Caco-2 (cell line): ENCODE measurements around the gene FBXL4. TPM values are rescaled to one million over a fixed set of nuclear protein-coding genes. Genes with fewer than 3 reads are reported as not detected.
"Not testable (repeated sequence)": the region's sequence is repeated elsewhere in the genome, so short reads cannot be mapped to it uniquely, and the experiment has no call there.

ENCODE experiments used
- BruUV-seq: library from RNA; stranded (reverse); fragments of 400-500 nt; replicated peaks from 2 replicates; lab custom pipeline; 2021; lab: Mats Ljungman, UMichigan
- CTCF ChIA-PET: fragments of 300-600 bp; sonication (Branson Sonifier 250); formaldehyde crosslinking; loops from one replicate; lab custom pipeline; 2022; ENCODE audit warnings: antibody characterized with exemption; lab: Charles Lee
- POLR2A ChIA-PET: fragments of 300-600 bp; sonication (Branson Sonifier 250); formaldehyde crosslinking; loops from one replicate; lab custom pipeline; 2022; ENCODE audit warnings: antibody characterized with exemption; lab: Charles Lee
- DNase-seq, 2 experiments: peaks; one replicate each; pipeline versions ENCODE4 v3.0.0 to v3.0.0-alpha.2; 2020 to 2022
- H3K27me3 ChIP-seq: replicated peaks from 2 replicates; pipeline ENCODE4 v1.6.0; 2011; ENCODE audit warnings: low read length; ENCODE audit not compliant: control insufficient read depth, insufficient read depth
- H3K36me3 ChIP-seq: 2 replicates; pipeline ENCODE4 v1.5.1; 2011; ENCODE audit warnings: low read length; ENCODE audit not compliant: control insufficient read depth, insufficient read depth
- H3K4me1 ChIP-seq: fragments of 250-450 bp; sonication (Bioruptor Pico); 2 replicates; pipeline ENCODE4 v1.5.1; 2020; ENCODE audit warnings: mild to moderate bottlenecking
- H3K4me3 ChIP-seq: 2 replicates; pipeline ENCODE4 v1.5.1; 2011; ENCODE audit warnings: low read depth, mild to moderate bottlenecking, control low read depth, low read length
- H3K9me3 ChIP-seq: fragments of 250-450 bp; sonication (Bioruptor Pico); 2 replicates; pipeline ENCODE4 v1.5.1; 2020; ENCODE audit warnings: mild to moderate bottlenecking, moderate library complexity
- H3K27ac Mint-ChIP-seq: one replicate; pipeline ENCODE4 v1.8.0; 2022; ENCODE audit warnings: mixed read lengths; ENCODE audit not compliant: unreplicated experiment
- H3K27me3 Mint-ChIP-seq: one replicate; pipeline ENCODE4 v1.8.0; 2022; ENCODE audit warnings: mixed read lengths; ENCODE audit not compliant: insufficient read depth, unreplicated experiment
- H3K36me3 Mint-ChIP-seq: one replicate; pipeline ENCODE4 v1.8.0; 2022; ENCODE audit warnings: mild to moderate bottlenecking, mixed read lengths; ENCODE audit not compliant: insufficient read depth, unreplicated experiment
- H3K4me1 Mint-ChIP-seq: one replicate; pipeline ENCODE4 v1.8.0; 2022; ENCODE audit warnings: low read depth, mixed read lengths; ENCODE audit not compliant: unreplicated experiment
- H3K4me3 Mint-ChIP-seq: one replicate; pipeline ENCODE4 v1.8.0; 2022; ENCODE audit warnings: mild to moderate bottlenecking, moderate library complexity, mixed read lengths; ENCODE audit not compliant: unreplicated experiment
- H3K9me3 Mint-ChIP-seq: one replicate; pipeline ENCODE4 v1.8.0; 2022; ENCODE audit warnings: mixed read lengths; ENCODE audit not compliant: unreplicated experiment
- CTCF ChIP-seq, 2 experiments: fragments of 200-600 bp in 1 of 2; IDR thresholded peaks; 1 replicate in 1 of 2; 2 replicates in 1 of 2; pipeline versions ENCODE4 v1.5.1 to v1.8.0; 2011 to 2022; ENCODE audit warnings: antibody characterized with exemption in 1 of 2, control low read depth in 1 of 2, inconsistent platforms in 1 of 2, low read depth in 1 of 2, low read length in 1 of 2, mild to moderate bottlenecking in 1 of 2, moderate library complexity in 1 of 2; ENCODE audit not compliant: insufficient read depth in 1 of 2, severe bottlenecking in 1 of 2, unreplicated experiment in 1 of 2
- intact Hi-C: fragments of 100-400 bp; cut with micrococcal nuclease; formaldehyde crosslinking; loops from one replicate; pipeline ENCODE4 v1.10.0; 2022; ENCODE audit not compliant: unreplicated experiment
- total RNA-seq: library from RNA; stranded (reverse); gene quantifications from 2 replicates; pipeline ENCODE4 v1.2.3, GENCODE V29; 2022

The FBXL4 gene
- total RNA-seq, 1 experiment from 2014 or later = 5.9 TPM

DNA sequence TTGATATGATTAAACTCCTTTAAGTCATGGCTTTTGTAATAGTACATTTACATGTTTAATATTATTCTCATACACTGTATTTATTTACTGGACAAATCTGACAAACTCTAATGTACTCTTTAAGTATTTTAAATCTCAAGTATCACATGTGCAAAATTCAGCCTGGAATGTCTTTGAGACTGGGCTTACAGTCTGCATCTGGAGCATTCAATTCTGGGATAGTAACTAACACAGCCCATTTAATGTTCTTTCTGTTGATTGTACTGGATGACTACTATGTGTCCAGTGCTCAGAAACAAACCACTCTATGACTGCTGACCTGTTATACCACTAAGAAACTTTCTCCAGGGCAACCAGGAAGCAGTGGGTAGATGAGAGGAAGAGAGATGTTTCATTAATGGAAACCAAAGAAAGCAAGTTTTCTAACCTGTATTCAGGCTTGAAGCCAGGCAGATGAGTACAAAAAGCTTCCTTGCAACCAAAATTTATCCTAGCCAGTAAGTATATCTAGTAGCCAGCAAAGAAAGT, 26.8 kb downstream of the FBXL4 start:
- no peak for TF ChIP-seq CTCF (IDR thresholded peaks at IDR 0.05; ENCODE audit: insufficient read depth in 1 of 2, low read depth in 1 of 2, low read length in 1 of 2, severe bottlenecking in 1 of 2, unreplicated experiment in 1 of 2)
- ChIA-PET CTCF (no interaction called here), POLR2A (no interaction called here)
- no peaks in the 10 kb centered on the region for H3K9me3 Mint-ChIP-seq
- Histone ChIP-seq H3K27me3 (no peaks in the 10 kb centered on the region), H3K4me1 (no peaks in the 10 kb centered on the region), H3K4me3 (no peak overlapping the region), H3K36me3 (no peaks in the 10 kb centered on the region), H3K9me3 (no peaks in the 10 kb centered on the region)
- H3K27me3 Mint-ChIP-seq = no peaks in the 10 kb centered on the region
- DNase-seq = no peak
- no peak overlapping the region for H3K27ac Mint-ChIP-seq
- H3K36me3 Mint-ChIP-seq = no peaks in the 10 kb centered on the region
- no TSS peak for BruUV-seq
- no peaks in the 10 kb centered on the region for H3K4me1 Mint-ChIP-seq
- H3K4me3 Mint-ChIP-seq = no peak overlapping the region
- intact Hi-C loops = no loop called here

- H3K36me3 Mint-ChIP-seq, POLR2A ChIA-PET, H3K27ac Mint-ChIP-seq, H3K27me3 Mint-ChIP-seq, DNase-seq, H3K4me3 Mint-ChIP-seq, H3K4me1 Mint-ChIP-seq, H3K27me3 ChIP-seq, H3K4me3 ChIP-seq, BruUV-seq, CTCF ChIA-PET, H3K9me3 ChIP-seq, intact Hi-C loops, H3K4me1 ChIP-seq, H3K36me3 ChIP-seq: not testable (repeated sequence)
- H3K9me3 Mint-ChIP-seq = peaks cover 20% of the 10 kb centered on the region
Observed at GRCh38 chr6:98910946-98911345, 36.8 kb downstream of the FBXL4 start.

DNA sequence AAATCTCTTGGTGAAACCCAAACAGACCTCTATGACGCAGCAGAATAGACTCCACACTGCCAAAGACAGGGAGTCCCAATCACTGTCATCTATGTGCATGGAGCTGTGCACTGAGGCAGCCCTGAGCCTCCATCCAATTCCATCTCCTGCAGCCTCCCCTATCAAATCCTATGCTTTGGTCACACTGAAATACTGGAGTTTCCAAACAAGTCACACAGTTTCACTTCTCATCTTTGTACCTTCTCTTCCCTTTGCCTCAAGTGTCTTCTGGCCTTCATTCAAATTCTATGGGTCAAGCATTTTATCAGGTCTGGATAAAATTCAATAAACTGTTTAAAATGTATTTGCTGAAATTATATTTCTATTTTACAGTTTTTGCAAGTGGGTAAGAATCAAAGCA, 38.5 kb downstream of the FBXL4 start:
- no peak overlapping the region for H3K4me3 ChIP-seq
- Mint-ChIP-seq H3K4me3 (no peak overlapping the region), H3K9me3 (peaks cover 20% of the 10 kb centered on the region), H3K4me1 (no peaks in the 10 kb centered on the region), H3K36me3 (no peaks in the 10 kb centered on the region), H3K27ac (no peak overlapping the region), H3K27me3 (no peaks in the 10 kb centered on the region)
- ChIA-PET POLR2A (no interaction called here), CTCF (no interaction called here)
- no peaks in the 10 kb centered on the region for H3K36me3 ChIP-seq
- no peaks in the 10 kb centered on the region for H3K4me1 ChIP-seq
- intact Hi-C loops = no loop called here
- DNase-seq = no peak
- no TSS peak for BruUV-seq
- H3K9me3 ChIP-seq = no peaks in the 10 kb centered on the region
- H3K27me3 ChIP-seq = no peaks in the 10 kb centered on the region
- no peak for TF ChIP-seq CTCF (IDR thresholded peaks at IDR 0.05; ENCODE audit: insufficient read depth in 1 of 2, low read depth in 1 of 2, low read length in 1 of 2, severe bottlenecking in 1 of 2, unreplicated experiment in 1 of 2)

DNA sequence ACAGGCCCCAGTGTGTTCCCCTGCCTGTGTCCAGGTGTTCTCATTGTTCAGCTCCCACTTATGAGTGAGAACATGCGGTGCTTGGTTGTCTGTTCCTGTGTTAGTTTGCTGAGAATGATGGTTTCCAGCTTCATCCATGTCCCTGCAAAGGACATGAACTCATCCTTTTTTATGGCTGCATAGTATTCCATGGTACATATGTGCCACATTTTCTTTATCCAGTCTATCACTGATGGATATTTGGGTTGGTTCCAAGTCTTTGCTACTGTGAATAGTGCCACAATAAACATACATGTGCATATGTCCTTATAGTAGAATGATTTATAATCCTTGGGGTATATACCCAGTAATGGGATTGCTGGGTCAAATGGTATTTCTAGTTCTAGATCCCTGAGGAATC, 41.4 kb downstream of the FBXL4 start:
- CTCF ChIA-PET, BruUV-seq, H3K9me3 Mint-ChIP-seq, H3K4me3 Mint-ChIP-seq, H3K4me3 ChIP-seq, H3K9me3 ChIP-seq, H3K4me1 Mint-ChIP-seq, H3K27ac Mint-ChIP-seq, H3K36me3 ChIP-seq, H3K4me1 ChIP-seq, intact Hi-C loops, H3K27me3 ChIP-seq, H3K36me3 Mint-ChIP-seq, POLR2A ChIA-PET, H3K27me3 Mint-ChIP-seq, DNase-seq: not testable (repeated sequence)
